Vagina (tissue), 2 donors: ENCODE data around the gene LHPP.

Source experiments
- CTCF ChIP-seq, 3 experiments: fragments of 450-650 bp in 2 of 3; fragments of 200-600 bp in 1 of 3; sonication (generic) in 1 of 3; IDR thresholded peaks; one replicate each; pipeline ENCODE4 v1.5.1; 2017 to 2019; ENCODE audit warnings: antibody characterized with exemption in 3 of 3, mild to moderate bottlenecking in 2 of 3, moderate library complexity in 2 of 3
- POLR2A ChIP-seq, 2 donors: fragments of 450-650 bp; IDR thresholded peaks; one replicate each; pipeline ENCODE4 v1.6.1; 2017; ENCODE audit warnings: antibody characterized with exemption in 2 of 2, mild to moderate bottlenecking in 2 of 2, moderate library complexity in 2 of 2
- POLR2AphosphoS5 ChIP-seq, 2 donors: sonication (generic); formaldehyde crosslinking; IDR thresholded peaks; one replicate each; pipeline ENCODE4 v1.9.0; 2017; ENCODE audit warnings: antibody characterized with exemption in 2 of 2, mild to moderate bottlenecking in 2 of 2, low read depth in 1 of 2; ENCODE audit not compliant: insufficient read depth in 1 of 2

- no peak for TF ChIP-seq POLR2A (IDR thresholded peaks at IDR 0.05)
- TF ChIP-seq CTCF (IDR thresholded peaks at IDR 0.05), result no peak
- no peak for TF ChIP-seq POLR2AphosphoS5 (IDR thresholded peaks at IDR 0.05; ENCODE audit: insufficient read depth in 1 of 2, low read depth in 1 of 2)
These were observed 3.1 kb upstream of the LHPP start for GRCh38 chr10:124458473-124458872.
